Stimulated activated CD8-positive, alpha-beta memory T cell treated with anti-CD3 and anti-CD28 coated beads, Interleukin-15, amount 100 ng/mL, for 4 hours (primary cell): Measurements from ENCODE around the gene KEL.

Experiments
- DNase-seq, 2 donors: peaks; one replicate each; pipeline ENCODE4 v3.0.0-alpha.2; 2020; ENCODE audit warnings: low read depth in 2 of 2

The KEL gene

DNA sequence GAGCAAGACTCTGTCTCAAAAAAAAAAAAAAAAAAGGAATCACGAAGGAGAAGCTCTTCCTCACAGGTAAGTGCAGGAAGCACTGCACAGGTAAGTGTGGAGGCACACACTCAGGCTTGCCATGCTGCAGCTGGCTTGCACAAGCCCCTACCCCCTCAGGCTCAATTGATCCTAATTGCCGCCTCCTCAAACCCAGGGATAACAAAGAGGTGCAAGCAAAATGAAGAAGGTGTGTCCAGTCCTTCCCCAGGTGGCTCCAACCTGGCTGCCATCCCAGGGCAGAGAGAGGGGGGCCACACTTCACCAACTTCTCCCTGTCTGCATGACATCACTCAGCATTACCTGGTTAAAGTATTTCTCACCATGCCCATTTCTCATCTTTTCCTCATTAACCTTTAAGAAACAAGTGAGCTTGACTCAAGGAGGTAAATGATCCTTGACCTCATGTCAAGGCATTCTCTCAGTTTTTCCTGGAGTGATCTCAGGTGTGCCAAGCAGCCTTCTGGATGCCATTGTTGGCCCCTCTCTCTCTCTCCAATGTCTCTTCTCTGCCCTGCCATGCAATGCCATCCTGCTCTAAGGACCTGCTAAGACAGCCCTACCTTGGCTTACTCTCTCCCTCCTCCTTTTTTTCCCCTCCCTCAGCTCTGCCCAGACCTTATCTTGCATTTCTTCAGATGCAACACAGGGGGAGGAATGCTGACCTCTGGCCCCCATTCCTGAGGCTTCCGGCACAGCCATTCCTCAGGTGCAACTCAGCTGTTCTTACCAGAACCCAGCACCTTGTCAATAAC lies 63.6 kb downstream of the KEL start:
- no peak for DNase-seq

DNA sequence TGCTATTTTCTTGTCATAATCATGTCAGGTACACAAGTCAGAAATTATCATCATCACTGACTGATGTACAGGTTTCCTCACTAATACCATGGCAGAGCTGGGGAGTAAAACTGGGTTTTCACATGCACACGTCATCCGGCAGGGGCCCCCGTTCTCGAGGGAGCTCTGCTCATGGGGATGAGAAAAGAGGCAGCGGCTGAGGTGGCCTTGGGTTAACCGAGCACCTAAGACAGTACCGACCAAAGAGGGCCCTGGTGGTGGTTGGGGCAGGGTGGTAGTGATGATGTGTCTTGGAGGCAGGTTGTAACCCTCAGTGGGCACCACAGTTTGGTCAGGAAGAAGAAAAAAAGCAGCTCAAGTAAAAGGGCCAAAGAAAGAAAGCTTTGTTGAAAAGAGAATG lies 64.5 kb downstream of the KEL start:
- no peak for DNase-seq

DNA sequence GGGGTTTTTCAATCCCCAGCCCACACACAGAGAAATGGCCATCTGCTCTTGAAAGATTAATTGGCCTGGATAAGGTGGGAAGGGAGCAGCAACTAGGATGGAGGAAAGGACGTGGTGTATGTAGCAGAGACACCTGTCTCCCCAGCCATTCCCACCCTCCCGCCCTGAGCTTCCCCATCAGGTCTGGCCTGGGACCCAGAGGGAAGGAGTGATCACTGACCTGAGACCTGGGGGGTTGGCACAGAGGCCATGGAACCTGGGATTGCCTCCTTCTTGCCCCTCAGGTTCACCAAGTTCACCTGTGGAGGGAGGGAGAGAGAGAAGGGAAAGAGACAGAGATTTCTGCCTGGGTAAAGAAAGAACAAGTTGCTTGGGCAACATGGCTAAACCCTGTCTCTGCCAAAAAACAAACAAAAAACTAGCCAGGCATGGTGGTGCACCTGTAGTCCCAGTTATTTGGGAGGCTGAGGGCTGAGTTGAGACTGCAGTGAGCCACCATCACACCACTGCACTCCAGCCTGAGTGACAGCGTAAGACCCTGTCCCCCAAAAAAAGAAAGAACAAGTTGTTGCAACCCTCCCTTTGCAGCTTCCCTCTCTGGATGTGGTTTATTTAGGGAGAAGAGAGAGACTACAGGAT lies 65.3 kb downstream of the KEL start:
- no peak for DNase-seq

DNA sequence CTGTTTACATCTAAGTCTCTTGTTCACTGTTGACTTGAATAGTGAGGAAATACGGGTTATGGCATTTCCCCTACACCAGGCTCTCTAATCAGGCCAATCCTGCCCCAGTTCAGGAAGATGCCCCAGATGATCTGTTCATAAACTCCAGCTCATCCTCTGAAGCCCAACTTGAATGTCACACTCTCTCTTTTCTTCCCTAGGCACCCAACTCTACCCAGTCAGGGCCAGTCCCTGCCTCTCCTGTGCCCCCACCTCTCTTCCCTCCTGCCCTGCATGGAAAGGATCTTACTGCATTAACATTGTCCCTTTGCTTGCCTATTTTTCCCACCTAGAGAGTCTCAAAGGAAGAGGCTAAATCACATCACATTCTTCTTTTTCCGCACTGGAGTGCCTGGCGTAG lies 66.0 kb downstream of the KEL start:
- no peak for DNase-seq

DNA sequence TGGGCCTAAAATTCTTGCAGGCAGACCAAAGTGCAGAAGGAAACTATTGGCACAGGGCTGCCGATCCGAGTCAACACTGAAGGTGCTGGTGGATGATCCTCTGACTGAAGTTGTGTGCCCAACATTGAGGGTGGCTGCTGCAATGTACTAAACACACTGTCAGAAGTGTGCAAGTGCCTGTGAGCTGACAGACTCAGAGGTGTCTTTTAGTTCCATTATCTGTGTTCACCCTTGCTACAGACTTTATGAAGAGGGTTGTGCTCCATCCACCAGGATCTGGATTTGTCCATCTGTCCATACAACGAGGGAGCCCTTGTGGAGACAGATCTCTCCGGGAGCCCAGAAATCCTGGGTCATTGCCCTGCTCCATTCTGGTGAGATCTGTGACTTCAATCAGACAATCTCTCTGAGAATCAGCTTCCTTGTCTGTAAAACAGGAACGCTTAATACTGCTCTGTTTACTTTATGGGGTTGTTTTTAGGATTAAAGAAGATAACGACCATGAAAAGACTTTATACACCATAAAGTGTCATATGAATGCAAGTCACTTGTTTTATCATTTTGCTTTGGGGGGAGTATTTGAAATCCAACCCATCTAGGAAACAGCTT lies 67.1 kb downstream of the KEL start:
- DNase-seq: no peak

DNA sequence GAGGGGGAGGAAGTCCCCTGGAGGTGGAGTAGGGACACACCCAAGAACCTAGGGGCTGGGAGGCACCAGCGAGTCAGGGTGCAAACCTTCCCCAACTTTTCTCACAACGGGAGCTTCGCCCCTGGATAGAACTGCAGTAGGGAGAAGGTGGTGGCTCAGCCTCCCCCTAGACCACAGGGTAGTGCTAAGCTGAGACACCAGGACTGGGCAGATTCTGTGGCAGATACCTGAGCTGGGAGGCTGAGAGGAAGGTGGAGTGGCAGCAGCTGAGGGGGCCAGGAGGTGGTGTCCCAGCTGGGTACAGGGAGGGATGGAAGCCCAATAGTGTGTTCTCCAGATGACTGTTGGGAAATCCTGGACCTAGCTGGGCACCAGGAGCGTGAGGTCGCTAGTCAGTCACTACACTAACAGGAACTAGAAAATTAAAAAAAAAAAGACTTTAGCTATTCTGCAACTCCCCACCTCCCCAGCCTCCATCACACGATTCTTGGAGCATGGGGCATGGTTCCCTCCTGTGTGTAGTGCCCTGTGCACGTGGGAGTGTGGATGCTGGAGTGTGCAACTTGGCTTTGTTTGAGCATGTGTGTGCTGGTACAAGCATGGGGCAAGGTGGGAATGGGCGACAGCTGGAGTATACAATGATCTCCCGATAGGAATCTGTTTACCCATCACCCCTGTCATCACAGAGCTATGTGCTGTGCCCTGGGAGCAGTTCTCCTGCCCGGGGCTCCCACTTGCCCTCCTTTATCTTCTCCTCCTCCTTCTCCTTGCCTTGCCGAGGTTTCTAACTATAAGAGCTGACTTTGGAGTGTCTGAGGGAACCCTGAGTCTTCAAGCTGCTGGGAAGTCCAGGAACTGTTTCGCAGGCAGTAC lies 67.8 kb downstream of the KEL start:
- DNase-seq: no peak

DNA sequence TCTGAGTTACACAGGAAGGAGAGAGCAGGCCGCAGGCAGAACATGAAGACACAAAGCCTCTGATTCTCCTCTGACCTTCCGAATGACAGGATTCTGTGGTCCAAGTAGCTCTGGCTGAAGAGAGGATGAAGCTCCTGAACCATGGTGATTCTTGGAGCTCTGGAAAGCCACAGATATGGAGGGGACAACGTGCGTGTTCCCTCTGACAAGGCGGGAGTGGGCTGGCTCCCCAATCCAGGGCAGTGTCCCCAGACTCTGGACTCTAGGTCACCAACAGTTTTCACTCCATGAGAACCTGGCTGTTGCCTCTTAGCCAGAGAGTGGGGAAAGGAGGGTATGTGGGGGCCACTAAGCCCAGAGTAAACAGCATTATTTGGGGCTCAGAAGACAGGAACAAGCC lies 69.2 kb downstream of the KEL start:
- DNase-seq: no peak

DNA sequence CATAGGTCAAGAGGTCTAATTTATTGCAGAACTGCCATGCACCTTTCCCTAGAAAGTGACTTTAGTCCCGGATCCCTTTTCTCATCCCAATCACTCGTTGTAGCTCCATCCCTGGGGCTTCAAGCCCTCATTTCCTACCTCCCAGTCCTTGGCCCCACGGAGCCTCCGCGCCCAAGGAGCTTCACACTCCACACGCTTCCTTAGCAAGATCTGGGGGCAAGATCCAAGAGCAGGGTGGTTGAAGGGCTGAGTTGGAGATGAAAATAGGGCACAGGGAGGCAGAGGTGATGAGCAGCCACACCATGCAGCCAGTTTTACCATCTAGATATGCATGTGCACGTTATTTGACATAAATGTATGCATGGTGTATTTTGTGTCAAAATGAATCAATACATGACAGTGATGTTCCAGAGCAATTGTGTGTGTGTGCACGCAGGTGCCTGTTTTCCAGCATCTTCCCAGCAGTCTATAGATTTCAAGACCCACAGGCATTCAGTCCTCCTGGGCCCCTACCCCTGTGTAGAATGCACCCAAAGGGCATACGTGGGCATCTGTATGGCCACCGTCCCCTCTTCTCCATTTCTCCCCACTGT lies 70.6 kb downstream of the KEL start:
- DNase-seq: no peak
